Amniotic epithelial cell (primary cell): ENCODE data around the gene POMP.
A peak's percentile ranks its signal among the peaks of the same experiment; 100 is the strongest.

Experiments
- DNase-seq: peaks from one replicate; pipeline ENCODE4 v3.0.0-alpha.2; 2010; ENCODE audit warnings: low read depth

POMP gene

GRCh38 chr13:28693605-28694491 is 34.9 kb downstream of the POMP start:
- DNase-seq, result peak; percentile 87

- no peak for DNase-seq
These were observed 38.5 kb downstream of the POMP start for GRCh38 chr13:28697441-28697840.

GRCh38 chr13:28699246-28699645 is 40.3 kb downstream of the POMP start:
- DNase-seq, result no peak

GRCh38 chr13:28704282-28704681 is 45.4 kb downstream of the POMP start:
- DNase-seq, result no peak

GRCh38 chr13:28704919-28705318 is 46.0 kb downstream of the POMP start:
- DNase-seq, result no peak

- DNase-seq, result peak; percentile 98
These were observed 46.6 kb downstream of the POMP start for GRCh38 chr13:28705461-28706083.

GRCh38 chr13:28707629-28708427 is 48.9 kb downstream of the POMP start:
- peak; percentile 80 for DNase-seq

- DNase-seq, result no peak
These were observed 51.2 kb downstream of the POMP start for GRCh38 chr13:28710161-28710560.

GRCh38 chr13:28714651-28715050 is 55.7 kb downstream of the POMP start:
- no peak for DNase-seq

GRCh38 chr13:28716511-28716910 is 57.6 kb downstream of the POMP start:
- DNase-seq, result peak; percentile 97

GRCh38 chr13:28717170-28717569 is 58.2 kb downstream of the POMP start:
- no peak for DNase-seq

GRCh38 chr13:28718196-28718542 is 59.2 kb downstream of the POMP start:
- peak; percentile 39 for DNase-seq

GRCh38 chr13:28718543-28719226 is 59.8 kb downstream of the POMP start, which contains the start of gene SLC46A3:
SLC46A3 (minus strand) TSS chr13:28718970; CDS start chr13:28717998, 972 bp downstream.
- peak; percentile 98 for DNase-seq

- peak; percentile 95 for DNase-seq
These were observed 60.5 kb downstream of the POMP start for GRCh38 chr13:28719227-28720055.

GRCh38 chr13:28723806-28724205 is 64.9 kb downstream of the POMP start:
- no peak for DNase-seq

GRCh38 chr13:28725046-28725610 is 66.2 kb downstream of the POMP start:
- peak; percentile 49 for DNase-seq
